Stomach (tissue), 9 donors: ENCODE results near the gene AIG1. TPM values are rescaled to one million over a fixed set of nuclear protein-coding genes. Genes with fewer than 3 reads are reported as not detected.

Source experiments
- DNase-seq, 2 donors: peaks; one replicate each; pipeline versions ENCODE4 v3.0.0 to v3.0.0-alpha.2; 2013 to 2019
- H3K27ac ChIP-seq, 5 donors: fragments of 200-600 bp in 4 of 5; sonication (generic) in 4 of 5; one replicate each; pipeline ENCODE4 v1.5.1; 2013 to 2019; ENCODE audit warnings: mild to moderate bottlenecking in 1 of 5, moderate library complexity in 1 of 5
- H3K27me3 ChIP-seq, 3 donors: fragments of 200-600 bp; sonication (generic); one replicate each; pipeline ENCODE4 v1.5.1; 2017 to 2019; ENCODE audit warnings: mixed run types in 1 of 3
- H3K36me3 ChIP-seq, 4 donors: fragments of 200-600 bp; sonication (generic); 1 replicate in 3 of 4; 2 replicates in 1 of 4; pipeline ENCODE4 v1.5.1; 2016 to 2019
- H3K4me1 ChIP-seq, 4 donors: fragments of 200-600 bp; sonication (generic); one replicate each; pipeline ENCODE4 v1.5.1; 2016 to 2019
- H3K4me3 ChIP-seq, 4 donors: fragments of 200-600 bp; sonication (generic) in 3 of 4; one replicate each; pipeline ENCODE4 v1.5.1; 2016 to 2019; ENCODE audit warnings: mild to moderate bottlenecking in 1 of 4
- H3K9me3 ChIP-seq, 4 donors: fragments of 200-600 bp; sonication (generic); one replicate each; pipeline ENCODE4 v1.5.1; 2016 to 2019
- EP300 ChIP-seq: sonication (generic); formaldehyde crosslinking; IDR thresholded peaks from one replicate; pipeline ENCODE4 v1.6.1; 2017; ENCODE audit warnings: antibody characterized with exemption
- POLR2A ChIP-seq, 4 donors: fragments of 450-650 bp; IDR thresholded peaks; one replicate each; pipeline ENCODE4 v1.6.1; 2016; ENCODE audit warnings: antibody characterized with exemption in 4 of 4, control low read depth in 2 of 4, mild to moderate bottlenecking in 1 of 4, moderate library complexity in 1 of 4
- POLR2AphosphoS5 ChIP-seq, 3 donors: sonication (generic); formaldehyde crosslinking; IDR thresholded peaks; one replicate each; pipeline ENCODE4 v1.6.1; 2016; ENCODE audit warnings: antibody characterized with exemption in 3 of 3
- WGBS, 5 donors: extraction: QIAGEN DNeasy Blood & Tissue Kit in 3 of 5; methylation state at CpG; one replicate each; pipeline versions ENCODE4 v1.1.5 to v1.1.7; 2013 to 2018; 5-methylcytosine and 5-hydroxymethylcytosine counted together
- intact Hi-C: fragments of 100-400 bp; cut with DNase I; formaldehyde crosslinking; loops from one replicate; pipeline ENCODE4 v1.15.1; 2023; ENCODE audit warnings: low total_unique reads
- polyA plus RNA-seq, 3 donors: library from polyadenylated mRNA; stranded (reverse); fragments of 200-250 nt; gene quantifications; one replicate each; pipeline ENCODE4 v1.2.3, GENCODE V29; 2013
- total RNA-seq, 5 donors: library from RNA; depleted of rRNA; stranded (reverse); fragments of >200 nt; gene quantifications; one replicate each; pipeline versions ENCODE4 v1.1.0 to v1.2.3, GENCODE V29; 2014 to 2016
- TF ChIP-seq, protein P1 (sequence below), 7 experiments: fragments of 450-650 bp in 4 of 7; fragments of 200-600 bp in 3 of 7; sonication (generic) in 3 of 7; IDR thresholded peaks; one replicate each; pipeline ENCODE4 v1.5.1; 2016 to 2019; ENCODE audit warnings: antibody characterized with exemption in 7 of 7, control low read depth in 2 of 7, mild to moderate bottlenecking in 1 of 7
- donor health status: healthy with polysubstance abuse.
- donor health status: Bipolar disorder and iron deficiency.
- donor health status: healthy.

AIG1 gene
- total and polyA plus RNA-seq, 8 donors = 10.8 to 220 (median 29.7) TPM; not detected in 1

DNA sequence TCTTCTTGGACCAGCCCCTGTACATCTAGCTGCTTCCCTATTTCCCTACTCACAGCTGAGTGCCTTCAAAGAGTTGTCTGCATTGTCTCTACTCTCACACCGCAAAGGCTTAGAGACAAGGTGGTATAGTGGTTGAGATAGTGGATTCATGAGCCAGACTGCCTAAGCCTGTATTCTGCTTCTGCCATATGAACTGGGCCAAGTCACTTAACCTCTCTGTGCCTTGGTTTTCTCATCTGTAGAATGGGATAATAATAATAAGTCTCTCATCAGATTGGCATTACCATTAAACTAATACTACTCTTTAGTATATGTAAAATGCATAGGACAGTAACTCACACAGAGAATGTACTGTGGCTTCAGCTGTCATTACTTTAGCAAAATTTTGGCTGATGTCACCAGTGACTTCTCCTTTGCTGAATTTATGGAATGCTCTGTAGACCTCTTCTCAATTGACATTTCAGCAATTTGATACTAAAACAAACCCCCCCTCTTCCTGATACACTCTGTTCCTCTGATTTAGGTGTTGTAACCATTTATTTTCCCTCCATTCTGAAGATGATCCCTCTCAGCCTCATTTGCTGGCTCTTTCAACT is 233.7 kb downstream of the AIG1 start:
- no peak overlapping the region for H3K27ac ChIP-seq
- 0 to 100% (median 63%) methylated on average over 1 of the region's 1 CpG for WGBS, 5 donors
- no peaks in the 10 kb centered on the region for H3K4me1 ChIP-seq
- H3K36me3 ChIP-seq = no peaks in the 10 kb centered on the region
- intact Hi-C loops = no loop called here
- H3K4me3 ChIP-seq = no peak overlapping the region
- no peaks in the 10 kb centered on the region for H3K27me3 ChIP-seq
- no peak for DNase-seq
- TF ChIP-seq, protein P1, sequence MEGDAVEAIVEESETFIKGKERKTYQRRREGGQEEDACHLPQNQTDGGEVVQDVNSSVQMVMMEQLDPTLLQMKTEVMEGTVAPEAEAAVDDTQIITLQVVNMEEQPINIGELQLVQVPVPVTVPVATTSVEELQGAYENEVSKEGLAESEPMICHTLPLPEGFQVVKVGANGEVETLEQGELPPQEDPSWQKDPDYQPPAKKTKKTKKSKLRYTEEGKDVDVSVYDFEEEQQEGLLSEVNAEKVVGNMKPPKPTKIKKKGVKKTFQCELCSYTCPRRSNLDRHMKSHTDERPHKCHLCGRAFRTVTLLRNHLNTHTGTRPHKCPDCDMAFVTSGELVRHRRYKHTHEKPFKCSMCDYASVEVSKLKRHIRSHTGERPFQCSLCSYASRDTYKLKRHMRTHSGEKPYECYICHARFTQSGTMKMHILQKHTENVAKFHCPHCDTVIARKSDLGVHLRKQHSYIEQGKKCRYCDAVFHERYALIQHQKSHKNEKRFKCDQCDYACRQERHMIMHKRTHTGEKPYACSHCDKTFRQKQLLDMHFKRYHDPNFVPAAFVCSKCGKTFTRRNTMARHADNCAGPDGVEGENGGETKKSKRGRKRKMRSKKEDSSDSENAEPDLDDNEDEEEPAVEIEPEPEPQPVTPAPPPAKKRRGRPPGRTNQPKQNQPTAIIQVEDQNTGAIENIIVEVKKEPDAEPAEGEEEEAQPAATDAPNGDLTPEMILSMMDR (IDR thresholded peaks at IDR 0.05) = no peak
- no peak for TF ChIP-seq POLR2AphosphoS5 (IDR thresholded peaks at IDR 0.05)
- no peak for TF ChIP-seq POLR2A (IDR thresholded peaks at IDR 0.05)
- no peak for TF ChIP-seq EP300
- H3K9me3 ChIP-seq = no peaks in the 10 kb centered on the region

DNA sequence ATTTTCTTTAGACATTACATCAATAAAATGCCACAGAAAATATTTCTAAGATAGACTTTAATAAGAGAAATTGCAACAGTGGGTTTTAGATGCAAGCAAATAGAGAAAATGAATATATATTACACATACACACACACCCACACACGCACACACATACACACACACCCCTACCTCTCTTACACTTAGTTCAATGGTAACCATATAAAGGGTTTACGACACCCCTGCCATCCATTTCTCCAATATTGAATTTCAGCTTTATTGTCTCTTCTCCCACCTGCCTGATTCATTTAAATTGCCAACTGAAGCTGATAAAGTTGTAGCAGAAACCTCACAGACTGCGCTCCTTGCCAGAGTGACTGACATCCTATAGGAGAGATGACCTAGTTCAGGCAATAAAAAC is 235.2 kb downstream of the AIG1 start:
- no peaks in the 10 kb centered on the region for H3K9me3 ChIP-seq
- WGBS, 5 donors = 94 to 98% (median 97%) methylated on average over 3 of the region's 3 CpGs
- H3K36me3 ChIP-seq = no peaks in the 10 kb centered on the region
- intact Hi-C loops = no loop called here
- no peak overlapping the region for H3K27ac ChIP-seq
- no peak overlapping the region for H3K4me3 ChIP-seq
- no peak for DNase-seq
- no peaks in the 10 kb centered on the region for H3K27me3 ChIP-seq
- TF ChIP-seq EP300 (no peak), POLR2A (IDR thresholded peaks at IDR 0.05) (no peak), POLR2AphosphoS5 (IDR thresholded peaks at IDR 0.05) (no peak)
- TF ChIP-seq, protein P1 (IDR thresholded peaks at IDR 0.05) = no peak
- peaks cover 0 to 12% (median 0%) of the 10 kb centered on the region in 4 donors for H3K4me1 ChIP-seq

DNA sequence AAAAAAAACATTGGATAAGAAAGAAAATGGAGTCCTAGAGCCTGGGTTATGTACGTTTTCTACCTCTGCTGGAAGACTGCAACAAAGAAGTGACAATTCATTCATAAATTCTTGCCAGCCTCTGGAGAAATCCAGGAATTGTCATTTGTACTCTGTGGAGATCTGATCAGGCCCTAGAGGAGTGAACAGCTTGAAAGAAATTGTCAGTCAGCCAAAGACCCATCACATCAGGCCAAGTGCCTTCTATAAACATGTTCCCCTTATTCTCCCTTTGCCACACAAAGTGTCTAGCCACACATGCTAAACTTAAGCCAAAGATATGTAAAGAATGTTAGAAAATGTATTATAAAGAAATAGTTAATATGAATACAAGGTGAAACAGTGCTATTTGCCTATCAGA is 237.4 kb downstream of the AIG1 start:
- WGBS, 5 donors = 78 to 97% (median 93%) methylated on average over 1 of the region's 1 CpG
- intact Hi-C loops = no loop called here
- Histone ChIP-seq H3K9me3 (no peaks in the 10 kb centered on the region), H3K36me3 (no peaks in the 10 kb centered on the region), H3K27me3 (no peaks in the 10 kb centered on the region), H3K27ac (no peak overlapping the region), H3K4me1 (peaks cover 0 to 16% (median 0%) of the 10 kb centered on the region in 4 donors), H3K4me3 (no peak overlapping the region)
- TF ChIP-seq, protein P1 (IDR thresholded peaks at IDR 0.05) = no peak
- TF ChIP-seq EP300 = no peak
- TF ChIP-seq POLR2AphosphoS5 (IDR thresholded peaks at IDR 0.05) = no peak
- no peak for TF ChIP-seq POLR2A (IDR thresholded peaks at IDR 0.05)
- no peak for DNase-seq

DNA sequence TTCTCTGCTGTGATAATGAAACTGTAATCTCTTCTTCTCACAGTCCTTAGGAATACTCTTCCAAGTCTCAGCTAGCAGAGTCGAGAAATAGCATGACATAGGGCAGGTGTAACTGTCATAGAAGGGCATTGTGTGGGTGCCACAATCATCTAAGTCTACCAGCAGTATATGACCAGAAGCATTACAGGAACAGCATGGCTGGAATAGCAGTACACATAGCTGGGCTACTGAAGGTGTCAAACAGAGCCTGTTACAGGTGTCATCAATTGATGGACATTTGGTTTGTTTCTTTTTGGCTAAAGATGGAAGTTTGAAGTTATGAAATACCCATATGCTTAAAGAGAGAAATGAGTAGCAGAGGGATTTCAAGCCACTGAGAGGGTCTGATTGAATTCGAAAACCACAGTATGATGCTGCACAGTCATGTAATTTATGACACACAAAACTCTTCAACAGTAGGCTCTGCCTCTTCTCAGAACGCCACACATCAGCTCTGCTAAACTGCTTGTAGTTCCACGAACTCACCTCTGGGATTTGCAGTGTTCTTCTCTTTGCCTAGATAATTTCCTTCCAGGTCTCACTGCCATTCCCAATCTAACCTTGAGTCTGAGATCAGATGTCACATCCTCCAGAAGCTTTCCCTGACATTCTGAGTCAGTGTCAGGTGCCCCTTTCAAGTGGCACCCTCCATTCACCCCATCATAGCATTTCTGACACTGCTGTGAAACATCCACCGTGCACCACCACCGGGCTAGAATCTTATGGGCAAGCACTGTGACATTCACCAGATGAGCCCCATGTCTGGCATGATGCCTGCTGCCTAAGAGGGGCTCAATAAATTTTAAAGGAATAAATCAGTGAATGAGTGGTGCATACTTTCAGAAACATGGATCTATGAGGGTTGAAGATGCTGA is 238.8 kb downstream of the AIG1 start:
- Histone ChIP-seq H3K36me3 (no peaks in the 10 kb centered on the region), H3K4me1 (peaks cover 0 to 16% (median 0%) of the 10 kb centered on the region in 4 donors), H3K27me3 (no peaks in the 10 kb centered on the region), H3K27ac (no peak overlapping the region), H3K9me3 (no peaks in the 10 kb centered on the region), H3K4me3 (no peak overlapping the region)
- no peak for TF ChIP-seq POLR2A (IDR thresholded peaks at IDR 0.05)
- no peak for TF ChIP-seq POLR2AphosphoS5 (IDR thresholded peaks at IDR 0.05)
- TF ChIP-seq, protein P1 (IDR thresholded peaks at IDR 0.05) = peak in 1 of 7 experiments; percentile 5
- no peak for DNase-seq
- intact Hi-C loops = no loop called here
- 72 to 91% (median 86%) methylated on average over 6 of the region's 6 CpGs for WGBS, 5 donors
